Measurements from ENCODE around the gene CSMD2.

Gene CSMD2

GRCh38 chr1:34125721-34126380 lies 39.2 kb downstream of the CSMD2 start:
- WGBS, result 84% methylated on average over 5 of the region's 5 CpGs
- Histone ChIP-seq H2AFZ (ENCODE audit: low read depth, low read length) (no peak overlapping the region), H3K9ac (ENCODE audit: low read length) (no peak overlapping the region), H3K36me3 (ENCODE audit: control insufficient read depth in 1 of 2, insufficient read depth in 2 of 2, low read depth in 1 of 2, low read length in 2 of 2) (no peaks in the 10 kb centered on the region), H4K91ac (ENCODE audit: low read length) (no peak overlapping the region), H3K9me3 (ENCODE audit: control insufficient read depth, low read length) (no peaks in the 10 kb centered on the region), H3K27me3 (ENCODE audit: control insufficient read depth in 1 of 2, insufficient read depth in 1 of 2, low read length in 2 of 2) (no peaks in the 10 kb centered on the region), H2BK12ac (ENCODE audit: low read length in 2 of 2) (no peak overlapping the region), H3K18ac (ENCODE audit: low read depth in 1 of 2, low read length in 2 of 2) (no peak overlapping the region), H2BK15ac (ENCODE audit: low read depth, poor library complexity, severe bottlenecking) (no peak overlapping the region), H2BK120ac (ENCODE audit: low read depth, low read length) (no peak overlapping the region), H3K23ac (ENCODE audit: low read length in 2 of 2) (no peak overlapping the region), H3K14ac (ENCODE audit: low read length in 2 of 2) (no peak overlapping the region), H2AK5ac (ENCODE audit: low read length, severe bottlenecking) (no peak overlapping the region), H2BK5ac (ENCODE audit: low read depth, low read length, poor library complexity, severe bottlenecking) (no peak overlapping the region), H3K4me3 (ENCODE audit: insufficient read depth in 1 of 2, low read depth in 1 of 2, low read length in 2 of 2) (no peak overlapping the region), H3K4me1 (ENCODE audit: control insufficient read depth, insufficient read depth, low read depth, low read length) (no peaks in the 10 kb centered on the region), H4K8ac (ENCODE audit: low read length) (no peak overlapping the region), H3K4ac (ENCODE audit: low read depth in 1 of 2, low read length in 2 of 2) (no peak overlapping the region), H3K4me2 (ENCODE audit: low read length, poor library complexity, severe bottlenecking) (no peak overlapping the region), H3K79me1 (replicated peaks; ENCODE audit: low read length, poor library complexity, severe bottlenecking) (no peaks in the 10 kb centered on the region), H3K27ac (ENCODE audit: low read length, poor library complexity, severe bottlenecking) (no peak overlapping the region)
- no peak for DNase-seq

GRCh38 chr1:34122080-34122932 lies 42.7 kb downstream of the CSMD2 start:
- DNase-seq, result no peak
- no peak overlapping the region for H3K4ac ChIP-seq (ENCODE audit: low read depth in 1 of 2, low read length in 2 of 2)
- no peak overlapping the region for H2BK5ac ChIP-seq (ENCODE audit: low read depth, low read length, poor library complexity, severe bottlenecking)
- H3K4me2 ChIP-seq (ENCODE audit: low read length, poor library complexity, severe bottlenecking), result no peak overlapping the region
- no peaks in the 10 kb centered on the region for H3K4me1 ChIP-seq (ENCODE audit: control insufficient read depth, insufficient read depth, low read depth, low read length)
- no peaks in the 10 kb centered on the region for H3K79me1 ChIP-seq (replicated peaks; ENCODE audit: low read length, poor library complexity, severe bottlenecking)
- no peak overlapping the region for H2AFZ ChIP-seq (ENCODE audit: low read depth, low read length)
- H3K9me3 ChIP-seq (ENCODE audit: control insufficient read depth, low read length), result peaks cover 14% of the 10 kb centered on the region
- H2BK15ac ChIP-seq (ENCODE audit: low read depth, poor library complexity, severe bottlenecking), result no peak overlapping the region
- no peak overlapping the region for H3K18ac ChIP-seq (ENCODE audit: low read depth in 1 of 2, low read length in 2 of 2)
- H2BK12ac ChIP-seq (ENCODE audit: low read length in 2 of 2), result no peak overlapping the region
- H4K8ac ChIP-seq (ENCODE audit: low read length), result no peak overlapping the region
- H3K23ac ChIP-seq (ENCODE audit: low read length in 2 of 2), result no peak overlapping the region
- no peaks in the 10 kb centered on the region for H3K36me3 ChIP-seq (ENCODE audit: control insufficient read depth in 1 of 2, insufficient read depth in 2 of 2, low read depth in 1 of 2, low read length in 2 of 2)
- no peak overlapping the region for H2BK120ac ChIP-seq (ENCODE audit: low read depth, low read length)
- no peak overlapping the region for H3K4me3 ChIP-seq (ENCODE audit: insufficient read depth in 1 of 2, low read depth in 1 of 2, low read length in 2 of 2)
- WGBS, result 69% methylated on average over 10 of the region's 10 CpGs
- H3K27ac ChIP-seq (ENCODE audit: low read length, poor library complexity, severe bottlenecking), result no peak overlapping the region
- H2AK5ac ChIP-seq (ENCODE audit: low read length, severe bottlenecking), result no peak overlapping the region
- H4K91ac ChIP-seq (ENCODE audit: low read length), result no peak overlapping the region
- H3K14ac ChIP-seq (ENCODE audit: low read length in 2 of 2), result no peak overlapping the region
- no peak overlapping the region for H3K9ac ChIP-seq (ENCODE audit: low read length)
- no peaks in the 10 kb centered on the region for H3K27me3 ChIP-seq (ENCODE audit: control insufficient read depth in 1 of 2, insufficient read depth in 1 of 2, low read length in 2 of 2)

- no CpG with 5 or more reads among the region's 1 CpG for WGBS
- no peaks in the 10 kb centered on the region for H3K27me3 ChIP-seq (ENCODE audit: control insufficient read depth in 1 of 2, insufficient read depth in 1 of 2, low read length in 2 of 2)
Observed at GRCh38 chr1:34115233-34115632, 49.8 kb downstream of the CSMD2 start.

GRCh38 chr1:34113887-34114286 lies 51.1 kb downstream of the CSMD2 start:
- Histone ChIP-seq H3K9me3 (ENCODE audit: control insufficient read depth, low read length) (peaks cover 26% of the 10 kb centered on the region), H2BK5ac (ENCODE audit: low read depth, low read length, poor library complexity, severe bottlenecking) (no peak overlapping the region), H3K4ac (ENCODE audit: low read depth in 1 of 2, low read length in 2 of 2) (no peak overlapping the region), H2BK120ac (ENCODE audit: low read depth, low read length) (no peak overlapping the region), H3K27ac (ENCODE audit: low read length, poor library complexity, severe bottlenecking) (no peak overlapping the region), H2BK15ac (ENCODE audit: low read depth, poor library complexity, severe bottlenecking) (no peak overlapping the region), H3K14ac (ENCODE audit: low read length in 2 of 2) (no peak overlapping the region), H3K4me1 (ENCODE audit: control insufficient read depth, insufficient read depth, low read depth, low read length) (no peaks in the 10 kb centered on the region), H3K23ac (ENCODE audit: low read length in 2 of 2) (no peak overlapping the region), H3K4me2 (ENCODE audit: low read length, poor library complexity, severe bottlenecking) (no peak overlapping the region), H3K36me3 (ENCODE audit: control insufficient read depth in 1 of 2, insufficient read depth in 2 of 2, low read depth in 1 of 2, low read length in 2 of 2) (no peaks in the 10 kb centered on the region), H4K91ac (ENCODE audit: low read length) (no peak overlapping the region), H2AK5ac (ENCODE audit: low read length, severe bottlenecking) (no peak overlapping the region), H3K4me3 (ENCODE audit: insufficient read depth in 1 of 2, low read depth in 1 of 2, low read length in 2 of 2) (no peak overlapping the region), H3K18ac (ENCODE audit: low read depth in 1 of 2, low read length in 2 of 2) (no peak overlapping the region), H2BK12ac (ENCODE audit: low read length in 2 of 2) (no peak overlapping the region), H2AFZ (ENCODE audit: low read depth, low read length) (no peak overlapping the region), H3K79me1 (replicated peaks; ENCODE audit: low read length, poor library complexity, severe bottlenecking) (no peaks in the 10 kb centered on the region), H3K9ac (ENCODE audit: low read length) (no peak overlapping the region), H3K27me3 (ENCODE audit: control insufficient read depth in 1 of 2, insufficient read depth in 1 of 2, low read length in 2 of 2) (no peaks in the 10 kb centered on the region), H4K8ac (ENCODE audit: low read length) (no peak overlapping the region)
- 18% methylated on average over 1 of the region's 1 CpG for WGBS
- no peak for DNase-seq

More at GRCh38 chr1:34115233-34115632, 49.8 kb downstream of the CSMD2 start:
- Histone ChIP-seq H3K36me3 (ENCODE audit: control insufficient read depth in 1 of 2, insufficient read depth in 2 of 2, low read depth in 1 of 2, low read length in 2 of 2) (no peaks in the 10 kb centered on the region), H3K23ac (ENCODE audit: low read length in 2 of 2) (no peak overlapping the region), H3K4me3 (ENCODE audit: insufficient read depth in 1 of 2, low read depth in 1 of 2, low read length in 2 of 2) (no peak overlapping the region), H2BK15ac (ENCODE audit: low read depth, poor library complexity, severe bottlenecking) (no peak overlapping the region), H4K8ac (ENCODE audit: low read length) (no peak overlapping the region), H3K79me1 (replicated peaks; ENCODE audit: low read length, poor library complexity, severe bottlenecking) (no peaks in the 10 kb centered on the region), H3K4me1 (ENCODE audit: control insufficient read depth, insufficient read depth, low read depth, low read length) (no peaks in the 10 kb centered on the region), H3K18ac (ENCODE audit: low read depth in 1 of 2, low read length in 2 of 2) (no peak overlapping the region), H3K9me3 (ENCODE audit: control insufficient read depth, low read length) (peaks cover 32% of the 10 kb centered on the region), H3K4me2 (ENCODE audit: low read length, poor library complexity, severe bottlenecking) (no peak overlapping the region), H2BK5ac (ENCODE audit: low read depth, low read length, poor library complexity, severe bottlenecking) (no peak overlapping the region), H3K4ac (ENCODE audit: low read depth in 1 of 2, low read length in 2 of 2) (no peak overlapping the region), H2BK120ac (ENCODE audit: low read depth, low read length) (no peak overlapping the region), H2AK5ac (ENCODE audit: low read length, severe bottlenecking) (no peak overlapping the region), H3K9ac (ENCODE audit: low read length) (no peak overlapping the region), H2AFZ (ENCODE audit: low read depth, low read length) (no peak overlapping the region), H3K14ac (ENCODE audit: low read length in 2 of 2) (no peak overlapping the region), H4K91ac (ENCODE audit: low read length) (no peak overlapping the region), H2BK12ac (ENCODE audit: low read length in 2 of 2) (no peak overlapping the region), H3K27ac (ENCODE audit: low read length, poor library complexity, severe bottlenecking) (no peak overlapping the region)
- no peak for DNase-seq
